CD8-positive, alpha-beta memory T cell (primary cell): Measurements from ENCODE around the gene POMT2. TPM values are rescaled to one million over a fixed set of nuclear protein-coding genes. Genes with fewer than 3 reads are reported as not detected.
A peak's percentile ranks its signal among the peaks of the same experiment; 100 is the strongest.

Experiments
- CTCF ChIA-PET: fragments of 350-600 bp; sonication (Branson Sonifier 250); formaldehyde crosslinking; loops from one replicate; lab custom pipeline; 2021; ENCODE audit warnings: antibody characterized with exemption; lab: Charles Lee
- POLR2A ChIA-PET: fragments of 350-600 bp; sonication (Branson Sonifier 250); formaldehyde crosslinking; loops from one replicate; lab custom pipeline; 2021; ENCODE audit warnings: antibody characterized with exemption; lab: Charles Lee
- DNase-seq, 5 donors: peaks; one replicate each; pipeline versions ENCODE4 v3.0.0 to v3.0.0-alpha.2; 2020 to 2022; ENCODE audit warnings: mixed read lengths in 1 of 5
- H3K27ac ChIP-seq: one replicate; pipeline ENCODE4 v1.7.0; 2013; ENCODE audit warnings: low read depth, mild to moderate bottlenecking, low read length, moderate library complexity
- H3K27me3 ChIP-seq: 2 replicates; pipeline ENCODE4 v1.7.0; 2013; ENCODE audit warnings: low read length, mild to moderate bottlenecking; ENCODE audit not compliant: insufficient read depth, poor library complexity, severe bottlenecking
- H3K36me3 ChIP-seq: 2 replicates; pipeline ENCODE4 v1.7.0; 2013; ENCODE audit warnings: mild to moderate bottlenecking, low read length, moderate library complexity; ENCODE audit not compliant: insufficient read depth
- H3K4me1 ChIP-seq: 2 replicates; pipeline ENCODE4 v1.7.0; 2013; ENCODE audit warnings: mild to moderate bottlenecking, low read length, moderate library complexity; ENCODE audit not compliant: insufficient read depth
- H3K4me3 ChIP-seq: 2 replicates; pipeline ENCODE4 v1.7.0; 2013; ENCODE audit warnings: mild to moderate bottlenecking, low read length
- H3K9me3 ChIP-seq: 2 replicates; pipeline ENCODE4 v1.7.0; 2013; ENCODE audit warnings: mild to moderate bottlenecking, low read length
- H3K27ac Mint-ChIP-seq, 8 donors: one replicate each; pipeline ENCODE4 v1.8.0; 2020 to 2021; ENCODE audit warnings: mixed read lengths in 8 of 8, mild to moderate bottlenecking in 6 of 8, inconsistent platforms in 3 of 8, moderate library complexity in 3 of 8
- H3K27me3 Mint-ChIP-seq, 2 donors: one replicate each; pipeline ENCODE4 v1.8.0; 2020 to 2021; ENCODE audit warnings: mixed read lengths in 2 of 2, mild to moderate bottlenecking in 1 of 2, moderate library complexity in 1 of 2
- H3K36me3 Mint-ChIP-seq, 3 donors: one replicate each; pipeline ENCODE4 v1.8.0; 2020 to 2021; ENCODE audit warnings: mixed read lengths in 3 of 3, inconsistent platforms in 1 of 3, mild to moderate bottlenecking in 1 of 3
- H3K4me1 Mint-ChIP-seq, 3 donors: one replicate each; pipeline ENCODE4 v1.8.0; 2020 to 2021; ENCODE audit warnings: mixed read lengths in 3 of 3, inconsistent platforms in 1 of 3, mild to moderate bottlenecking in 1 of 3
- H3K4me3 Mint-ChIP-seq, 7 donors: one replicate each; pipeline ENCODE4 v1.8.0; 2020 to 2021; ENCODE audit warnings: mixed read lengths in 7 of 7, mild to moderate bottlenecking in 6 of 7, moderate library complexity in 4 of 7, inconsistent platforms in 2 of 7
- H3K9me3 Mint-ChIP-seq, 5 donors: one replicate each; pipeline ENCODE4 v1.8.0; 2020 to 2022; ENCODE audit warnings: mixed read lengths in 5 of 5, mild to moderate bottlenecking in 3 of 5, moderate library complexity in 2 of 5, inconsistent platforms in 1 of 5
- polyA plus RNA-seq: library from polyadenylated mRNA; unstranded; fragments of 300-500 nt; fragmentation: Illumina TruSeq; gene quantifications from one replicate; pipeline ENCODE4 v1.2.3, GENCODE V29; 2021
- total RNA-seq, 2 experiments: library from RNA; stranded (reverse); gene quantifications; one replicate each; pipeline ENCODE4 v1.2.3, GENCODE V29; 2021

POMT2 gene
- total and polyA plus RNA-seq, 3 experiments from 2014 or later = 1.7 to 21.6 (median 19.0) TPM

GRCh38 chr14:77276959-77277358, 43.7 kb downstream of the POMT2 start:
- CTCF ChIA-PET = interaction anchor here (0.9 kb wide), 1 partner anchor 39 kb away, joined by 3 read pairs; no protein-coding TSS in a partner anchor
- Mint-ChIP-seq H3K4me3 (no peak overlapping the region), H3K9me3 (no peaks in the 10 kb centered on the region), H3K27ac (no peak overlapping the region), H3K27me3 (peaks cover 9 to 11% of the 10 kb centered on the region in 2 donors), H3K4me1 (no peaks in the 10 kb centered on the region), H3K36me3 (peaks cover 0 to 12% (median 3%) of the 10 kb centered on the region in 3 donors)
- Histone ChIP-seq H3K36me3 (no peaks in the 10 kb centered on the region), H3K4me3 (no peak overlapping the region), H3K27me3 (peaks cover 4% of the 10 kb centered on the region), H3K27ac (no peak overlapping the region), H3K4me1 (no peaks in the 10 kb centered on the region), H3K9me3 (no peaks in the 10 kb centered on the region)
- no peak for DNase-seq
- POLR2A ChIA-PET = no interaction called here

GRCh38 chr14:77276295-77276935, 44.3 kb downstream of the POMT2 start:
- no peak overlapping the region for H3K4me3 ChIP-seq
- peaks cover 0 to 12% (median 3%) of the 10 kb centered on the region in 3 donors for H3K36me3 Mint-ChIP-seq
- no peak overlapping the region for H3K27ac ChIP-seq
- peaks cover 4% of the 10 kb centered on the region for H3K27me3 ChIP-seq
- H3K9me3 ChIP-seq = no peaks in the 10 kb centered on the region
- peak overlapping the region in 1 of 8 donors; percentile 54 for H3K27ac Mint-ChIP-seq
- no peak for DNase-seq
- no peak overlapping the region for H3K4me3 Mint-ChIP-seq
- peaks cover 0 to under 1% (median 0%) of the 10 kb centered on the region in 3 donors for H3K4me1 Mint-ChIP-seq
- no peaks in the 10 kb centered on the region for H3K9me3 Mint-ChIP-seq
- no peaks in the 10 kb centered on the region for H3K4me1 ChIP-seq
- H3K36me3 ChIP-seq = no peaks in the 10 kb centered on the region
- POLR2A ChIA-PET = no interaction called here
- CTCF ChIA-PET = interaction anchor here (0.9 kb wide), 1 partner anchor 40 kb away, joined by 3 read pairs; no protein-coding TSS in a partner anchor
- peaks cover 13 to 17% of the 10 kb centered on the region in 2 donors for H3K27me3 Mint-ChIP-seq

- ChIA-PET CTCF (no interaction called here), POLR2A (no interaction called here)
- no peaks in the 10 kb centered on the region for H3K9me3 ChIP-seq
These were observed 45.1 kb downstream of the POMT2 start for GRCh38 chr14:77275601-77276017.

DNA sequence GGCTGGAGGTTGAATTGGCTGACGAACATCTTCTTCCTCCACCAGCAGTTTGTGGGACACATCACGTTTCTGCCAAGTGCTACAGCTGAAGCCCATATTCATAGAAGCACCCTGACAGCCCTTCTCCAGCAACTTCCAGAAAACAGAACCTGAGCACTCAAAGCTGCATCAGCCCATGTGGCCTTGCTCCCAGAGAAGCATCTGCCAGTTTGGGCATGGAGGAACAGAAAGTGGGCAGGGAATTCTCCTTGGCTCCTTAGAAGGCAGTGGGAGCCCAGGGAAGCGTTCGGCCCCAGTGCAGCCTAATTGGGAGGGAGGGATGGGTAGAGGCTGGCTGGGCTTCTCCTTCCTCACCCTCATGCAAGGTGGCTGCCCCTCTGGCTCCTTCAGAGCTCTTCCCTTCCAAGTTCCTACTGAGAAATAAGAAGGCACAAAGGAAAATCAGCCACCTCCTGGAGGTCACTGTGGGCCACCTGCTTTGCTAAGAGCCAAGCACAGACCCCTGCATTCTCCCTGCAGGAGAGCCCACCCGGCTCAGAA, 45.6 kb downstream of the POMT2 start:
- H3K4me1 Mint-ChIP-seq = peaks cover 0 to 4% (median 0%) of the 10 kb centered on the region in 3 donors

More at GRCh38 chr14:77275601-77276017, 45.1 kb downstream of the POMT2 start:
- Histone ChIP-seq H3K4me1 (no peaks in the 10 kb centered on the region), H3K27me3 (peaks cover 4% of the 10 kb centered on the region), H3K4me3 (no peak overlapping the region), H3K36me3 (no peaks in the 10 kb centered on the region), H3K27ac (no peak overlapping the region)
- DNase-seq = no peak
- Mint-ChIP-seq H3K27ac (no peak overlapping the region), H3K27me3 (peaks cover 13 to 20% of the 10 kb centered on the region in 2 donors), H3K9me3 (no peaks in the 10 kb centered on the region), H3K36me3 (peaks cover 0 to 12% (median 2%) of the 10 kb centered on the region in 3 donors), H3K4me3 (no peak overlapping the region), H3K4me1 (peaks cover 0 to 4% (median 0%) of the 10 kb centered on the region in 3 donors)

GRCh38 chr14:77273796-77274195, 46.9 kb downstream of the POMT2 start:
- no peak overlapping the region for H3K27ac Mint-ChIP-seq

More for the DNA sequence above, 45.6 kb downstream of the POMT2 start:
- Histone ChIP-seq H3K4me3 (no peak overlapping the region), H3K36me3 (no peaks in the 10 kb centered on the region), H3K4me1 (no peaks in the 10 kb centered on the region), H3K27me3 (peaks cover 4% of the 10 kb centered on the region), H3K27ac (no peak overlapping the region), H3K9me3 (no peaks in the 10 kb centered on the region)
- peaks cover 14 to 22% of the 10 kb centered on the region in 2 donors for H3K27me3 Mint-ChIP-seq
- DNase-seq = no peak
- H3K36me3 Mint-ChIP-seq = peaks cover 0 to 10% (median 2%) of the 10 kb centered on the region in 3 donors
- no peaks in the 10 kb centered on the region for H3K9me3 Mint-ChIP-seq
- no peak overlapping the region for H3K27ac Mint-ChIP-seq
- ChIA-PET CTCF (no interaction called here), POLR2A (no interaction called here)
- no peak overlapping the region for H3K4me3 Mint-ChIP-seq

DNA sequence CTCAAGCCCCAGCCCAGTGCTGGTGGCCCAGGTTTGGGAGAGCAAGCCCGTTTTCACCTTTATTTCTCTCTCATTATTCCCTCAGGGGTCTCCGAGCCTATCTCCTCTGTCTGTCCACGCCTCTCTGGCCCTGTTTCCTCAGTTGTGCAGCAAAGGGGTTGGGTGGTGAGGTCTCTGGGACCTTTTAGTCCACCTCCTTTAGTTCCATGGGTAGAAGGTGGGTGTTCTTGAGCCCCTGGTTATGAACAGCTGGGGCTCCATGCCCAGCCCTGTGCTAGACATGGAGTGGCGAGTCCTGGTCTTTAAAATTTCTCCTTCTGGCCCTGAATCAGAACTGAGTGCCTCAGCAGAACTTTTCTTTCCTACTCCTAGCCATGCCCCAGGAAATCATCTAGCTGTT, 48.4 kb downstream of the POMT2 start:
- H3K4me1 Mint-ChIP-seq = peaks cover 0 to 12% (median 0%) of the 10 kb centered on the region in 3 donors
- peaks cover 0 to 2% (median 0%) of the 10 kb centered on the region in 5 donors for H3K9me3 Mint-ChIP-seq
- Histone ChIP-seq H3K4me3 (no peak overlapping the region), H3K4me1 (no peaks in the 10 kb centered on the region), H3K27ac (no peak overlapping the region), H3K27me3 (peaks cover 4% of the 10 kb centered on the region), H3K9me3 (no peaks in the 10 kb centered on the region), H3K36me3 (no peaks in the 10 kb centered on the region)
- POLR2A ChIA-PET = no interaction called here
- H3K27ac Mint-ChIP-seq = peak overlapping the region in 1 of 8 donors; percentile 34
- H3K27me3 Mint-ChIP-seq = peaks cover 28 to 41% of the 10 kb centered on the region in 2 donors
- H3K4me3 Mint-ChIP-seq = no peak overlapping the region
- CTCF ChIA-PET = no interaction called here
- DNase-seq = no peak
- peaks cover 0 to 4% (median 2%) of the 10 kb centered on the region in 3 donors for H3K36me3 Mint-ChIP-seq

More at GRCh38 chr14:77273796-77274195, 46.9 kb downstream of the POMT2 start:
- no peaks in the 10 kb centered on the region for H3K4me1 ChIP-seq
- Mint-ChIP-seq H3K36me3 (peaks cover 0 to 2% (median 0%) of the 10 kb centered on the region in 3 donors), H3K4me3 (no peak overlapping the region), H3K27me3 (peaks cover 21 to 30% of the 10 kb centered on the region in 2 donors), H3K4me1 (peaks cover 0 to 11% (median 0%) of the 10 kb centered on the region in 3 donors), H3K9me3 (no peaks in the 10 kb centered on the region)
- peaks cover 4% of the 10 kb centered on the region for H3K27me3 ChIP-seq
- H3K36me3 ChIP-seq = no peaks in the 10 kb centered on the region
- H3K27ac ChIP-seq = no peak overlapping the region
- H3K4me3 ChIP-seq = no peak overlapping the region
- CTCF ChIA-PET = no interaction called here
- no peak for DNase-seq
- no peaks in the 10 kb centered on the region for H3K9me3 ChIP-seq
- POLR2A ChIA-PET = no interaction called here

DNA sequence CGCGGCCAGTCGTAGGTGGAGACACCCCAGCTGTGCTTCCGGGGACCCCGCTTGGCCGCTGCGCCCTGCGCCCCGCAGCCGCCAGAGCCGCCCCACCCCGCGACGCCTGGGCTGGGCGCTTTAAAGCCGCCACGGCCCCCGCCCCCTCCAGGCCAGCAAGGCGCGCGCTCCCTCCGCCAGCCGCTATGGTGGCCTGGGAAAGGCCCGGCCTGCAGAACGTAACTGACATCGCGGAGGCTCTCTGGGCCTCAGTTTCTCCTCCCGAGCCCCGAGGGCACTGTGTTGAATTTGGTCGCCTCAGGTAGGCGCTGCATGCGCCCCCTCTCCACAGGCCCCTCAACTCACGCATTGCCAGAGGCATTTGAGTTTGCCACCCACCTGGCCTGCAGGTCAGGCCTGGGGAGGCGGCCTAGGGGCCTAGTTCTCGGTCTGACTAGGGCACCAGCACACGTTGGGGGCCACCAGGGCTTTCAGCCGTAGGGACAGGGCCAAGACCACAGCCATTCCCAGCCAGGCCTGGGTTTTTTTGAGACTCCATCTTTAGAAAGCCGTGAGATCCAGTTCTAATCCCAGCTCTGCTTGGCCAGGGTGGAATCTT, 49.5 kb downstream of the POMT2 start, which contains the start of gene NGB:
Gene NGB (minus strand): TSS at position 94 of the 598 bp plus-strand sequence. CDS start 269 bp downstream, outside the sequence.
- ChIA-PET POLR2A (no interaction called here), CTCF (no interaction called here)
- DNase-seq = no peak
- Mint-ChIP-seq H3K4me3 (peak within 1 kb of the TSS in 1 of 7 donors; percentile 32), H3K27ac (no peak within 1 kb of the TSS), H3K9me3 (peaks cover 0 to 2% (median 0%) of the 10 kb centered on the region in 5 donors), H3K27me3 (peaks cover 28 to 41% of the 10 kb centered on the region in 2 donors), H3K4me1 (peaks cover 0 to 12% (median 0%) of the 10 kb centered on the region in 3 donors), H3K36me3 (peaks cover 0 to 4% (median 2%) of the 10 kb centered on the region in 3 donors)
- H3K9me3 ChIP-seq = no peaks in the 10 kb centered on the region
- H3K4me3 ChIP-seq = no peak within 1 kb of the TSS
- no peaks in the 10 kb centered on the region for H3K36me3 ChIP-seq
- H3K4me1 ChIP-seq = no peaks in the 10 kb centered on the region
- H3K27ac ChIP-seq = no peak within 1 kb of the TSS
- peaks cover 4% of the 10 kb centered on the region for H3K27me3 ChIP-seq
